PC-9 (cell line): ENCODE measurements around the gene LMO7. TPM values are rescaled to one million over a fixed set of nuclear protein-coding genes. Genes with fewer than 3 reads are reported as not detected.

ENCODE experiments used
- BruUV-seq: library from RNA; stranded (reverse); fragments of 400-500 nt; replicated peaks from 2 replicates; lab custom pipeline; 2021; lab: Mats Ljungman, UMichigan
- CTCF ChIA-PET: fragments of 300-600 bp; sonication (Branson Sonifier 250); formaldehyde crosslinking; loops from one replicate; lab custom pipeline; 2022; ENCODE audit warnings: antibody characterized with exemption; lab: Charles Lee
- POLR2A ChIA-PET: fragments of 300-600 bp; sonication (Branson Sonifier 250); formaldehyde crosslinking; loops from one replicate; lab custom pipeline; 2022; ENCODE audit warnings: antibody characterized with exemption; ENCODE audit not compliant: unreplicated experiment; lab: Charles Lee
- DNase-seq, 2 experiments: peaks; one replicate each; pipeline versions ENCODE4 v3.0.0 to v3.0.0-alpha.2; 2015 to 2022; ENCODE audit warnings: mixed read lengths in 1 of 2
- H2AFZ ChIP-seq: fragments of 200-600 bp; sonication (generic); 2 replicates; pipeline ENCODE4 v1.8.1; 2017; ENCODE audit warnings: antibody characterized with exemption
- H3F3A ChIP-seq: fragments of 200-600 bp; sonication (generic); 2 replicates; pipeline ENCODE4 v1.8.1; 2017; ENCODE audit warnings: antibody characterized with exemption, mild to moderate bottlenecking, low read depth; ENCODE audit not compliant: insufficient read depth
- H3K27ac ChIP-seq: fragments of 200-600 bp; sonication (generic); 2 replicates; pipeline ENCODE4 v1.6.1; 2016; ENCODE audit warnings: mixed run types
- H3K27me3 ChIP-seq: fragments of 200-600 bp; sonication (generic); 2 replicates; pipeline ENCODE4 v1.6.1; 2016; ENCODE audit warnings: low read depth, mixed run types; ENCODE audit not compliant: insufficient read depth
- H3K36me3 ChIP-seq: fragments of 200-600 bp; sonication (generic); 2 replicates; pipeline ENCODE4 v1.6.1; 2016; ENCODE audit warnings: low read depth, mixed run types
- H3K4me1 ChIP-seq: fragments of 200-600 bp; sonication (generic); replicated peaks from 2 replicates; pipeline ENCODE4 v1.6.1; 2016; ENCODE audit warnings: mixed run types; ENCODE audit not compliant: insufficient read depth
- H3K4me2 ChIP-seq: fragments of 200-600 bp; sonication (generic); 2 replicates; pipeline ENCODE4 v1.6.1; 2017; ENCODE audit warnings: mixed run types
- H3K4me3 ChIP-seq: fragments of 200-600 bp; sonication (generic); 2 replicates; pipeline ENCODE4 v1.6.1; 2016; ENCODE audit warnings: mixed run types
- H3K79me2 ChIP-seq: fragments of 200-600 bp; sonication (generic); 2 replicates; pipeline ENCODE4 v1.6.1; 2017; ENCODE audit warnings: low read depth, mixed run types
- H3K9me2 ChIP-seq: fragments of 200-600 bp; sonication (generic); 2 replicates; pipeline ENCODE4 v1.8.1; 2017; ENCODE audit warnings: mild to moderate bottlenecking; ENCODE audit not compliant: insufficient read depth
- H3K9me3 ChIP-seq: fragments of 200-600 bp; sonication (generic); 2 replicates; pipeline ENCODE4 v1.8.1; 2016; ENCODE audit warnings: low read depth; ENCODE audit not compliant: insufficient read depth
- H4K20me1 ChIP-seq: fragments of 200-600 bp; sonication (generic); 2 replicates; pipeline ENCODE4 v1.8.1; 2017; ENCODE audit not compliant: insufficient read depth
- EZH2 ChIP-seq: fragments of 200-600 bp; sonication (generic); IDR thresholded peaks from 2 replicates; pipeline ENCODE4 v1.8.0; 2017; ENCODE audit warnings: antibody characterized with exemption, low read depth
- intact Hi-C: fragments of 100-400 bp; cut with micrococcal nuclease; formaldehyde crosslinking; loops from one replicate; pipeline ENCODE4 v1.10.0; 2022; ENCODE audit not compliant: unreplicated experiment
- total RNA-seq: library from RNA; stranded (reverse); gene quantifications from 2 replicates; pipeline ENCODE4 v1.2.3, GENCODE V29; 2021
- TF ChIP-seq, protein P1 (sequence below): fragments of 200-600 bp; sonication (generic); conservative IDR thresholded peaks from 2 replicates; pipeline ENCODE4 v1.6.1; 2017; ENCODE audit warnings: mixed run types, antibody characterized with exemption, mild to moderate bottlenecking, moderate library complexity

The LMO7 gene
- total RNA-seq, 1 experiment from 2014 or later: 93.0 TPM

DNA sequence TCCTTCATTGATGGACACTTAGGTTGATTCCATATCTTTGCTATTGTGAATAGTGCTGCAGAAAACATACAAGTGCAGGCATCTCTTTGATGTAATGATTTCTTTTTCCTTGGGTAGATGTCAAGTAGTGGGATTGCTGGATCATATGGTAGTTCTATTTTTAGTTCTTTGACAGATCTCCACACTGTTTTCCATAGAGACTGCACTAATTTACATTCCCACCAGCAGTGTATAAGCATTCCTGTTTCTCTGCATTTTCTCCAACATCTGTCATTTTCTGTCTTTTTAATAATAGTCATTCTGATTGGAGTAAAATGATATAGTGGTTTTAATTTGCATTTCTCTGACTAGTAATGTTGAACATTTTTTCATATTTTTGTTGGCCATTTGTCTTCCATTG, 116.7 kb downstream of the LMO7 start:
- ChIA-PET POLR2A (no interaction called here), CTCF (no interaction called here)
- TF ChIP-seq, protein P1, sequence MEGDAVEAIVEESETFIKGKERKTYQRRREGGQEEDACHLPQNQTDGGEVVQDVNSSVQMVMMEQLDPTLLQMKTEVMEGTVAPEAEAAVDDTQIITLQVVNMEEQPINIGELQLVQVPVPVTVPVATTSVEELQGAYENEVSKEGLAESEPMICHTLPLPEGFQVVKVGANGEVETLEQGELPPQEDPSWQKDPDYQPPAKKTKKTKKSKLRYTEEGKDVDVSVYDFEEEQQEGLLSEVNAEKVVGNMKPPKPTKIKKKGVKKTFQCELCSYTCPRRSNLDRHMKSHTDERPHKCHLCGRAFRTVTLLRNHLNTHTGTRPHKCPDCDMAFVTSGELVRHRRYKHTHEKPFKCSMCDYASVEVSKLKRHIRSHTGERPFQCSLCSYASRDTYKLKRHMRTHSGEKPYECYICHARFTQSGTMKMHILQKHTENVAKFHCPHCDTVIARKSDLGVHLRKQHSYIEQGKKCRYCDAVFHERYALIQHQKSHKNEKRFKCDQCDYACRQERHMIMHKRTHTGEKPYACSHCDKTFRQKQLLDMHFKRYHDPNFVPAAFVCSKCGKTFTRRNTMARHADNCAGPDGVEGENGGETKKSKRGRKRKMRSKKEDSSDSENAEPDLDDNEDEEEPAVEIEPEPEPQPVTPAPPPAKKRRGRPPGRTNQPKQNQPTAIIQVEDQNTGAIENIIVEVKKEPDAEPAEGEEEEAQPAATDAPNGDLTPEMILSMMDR: no peak
- no peak for TF ChIP-seq EZH2
- Histone ChIP-seq H3K36me3 (no peaks in the 10 kb centered on the region), H2AFZ (no peak overlapping the region), H3F3A (no peaks in the 10 kb centered on the region), H3K9me3 (no peaks in the 10 kb centered on the region), H3K4me3 (no peak overlapping the region), H3K27me3 (no peaks in the 10 kb centered on the region), H3K27ac (no peak overlapping the region), H4K20me1 (no peaks in the 10 kb centered on the region), H3K9me2 (no peaks in the 10 kb centered on the region), H3K4me2 (no peak overlapping the region), H3K4me1 (no peaks in the 10 kb centered on the region), H3K79me2 (no peaks in the 10 kb centered on the region)
- DNase-seq: no peak
- BruUV-seq: no TSS peak
- intact Hi-C loops: no loop called here

DNA sequence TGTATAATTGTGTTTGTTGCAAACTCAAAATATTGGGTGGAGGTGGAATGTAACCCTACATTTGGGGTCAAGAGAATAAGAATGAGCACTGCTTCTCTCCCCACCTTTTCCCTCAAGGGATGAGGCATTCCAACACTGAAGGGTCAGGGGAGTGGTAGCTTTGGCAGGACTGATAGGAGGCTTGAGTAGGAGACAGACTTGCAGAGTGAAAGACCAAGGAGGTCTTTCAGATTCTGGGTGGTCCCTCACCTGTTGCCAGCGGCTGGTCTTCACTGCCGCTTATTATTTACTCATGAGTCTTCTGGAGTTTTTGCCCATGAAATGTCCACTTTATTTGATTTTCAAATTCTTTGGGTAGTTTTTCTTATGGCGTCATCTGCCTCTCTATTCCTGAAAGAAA, 118.8 kb downstream of the LMO7 start:
- Histone ChIP-seq H3K79me2 (no peaks in the 10 kb centered on the region), H3K9me3 (no peaks in the 10 kb centered on the region), H3K36me3 (no peaks in the 10 kb centered on the region), H3K27ac (no peak overlapping the region), H4K20me1 (no peaks in the 10 kb centered on the region), H3F3A (peaks cover 6% of the 10 kb centered on the region), H2AFZ (no peak overlapping the region), H3K4me3 (no peak overlapping the region), H3K9me2 (no peaks in the 10 kb centered on the region), H3K27me3 (no peaks in the 10 kb centered on the region), H3K4me2 (no peak overlapping the region), H3K4me1 (peaks cover 6% of the 10 kb centered on the region)
- intact Hi-C loops: no loop called here
- TF ChIP-seq EZH2: no peak
- TF ChIP-seq, protein P1: no peak
- ChIA-PET CTCF (no interaction called here), POLR2A (no interaction called here)
- no TSS peak for BruUV-seq
- DNase-seq: no peak

DNA sequence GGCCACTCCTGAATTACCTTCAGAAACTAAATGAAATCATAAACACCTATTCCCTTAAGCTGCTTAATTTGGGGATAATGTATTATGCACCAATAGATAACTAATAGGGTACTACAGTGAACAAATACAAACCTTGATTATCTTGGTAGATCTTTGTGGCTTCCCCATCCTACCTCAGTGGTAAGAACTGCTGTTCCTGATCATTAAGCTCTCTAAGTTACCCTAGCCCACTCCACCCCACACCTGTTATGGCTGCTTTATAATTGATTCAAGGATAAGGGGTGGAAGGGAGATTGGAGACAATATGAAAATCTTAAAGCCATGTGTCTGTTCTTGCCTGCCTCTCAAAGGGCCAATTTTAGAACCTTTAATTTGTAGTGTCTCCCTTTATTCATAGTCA, 121.2 kb downstream of the LMO7 start:
- no peak overlapping the region for H2AFZ ChIP-seq
- no peak for TF ChIP-seq EZH2
- TF ChIP-seq, protein P1: no peak
- no peaks in the 10 kb centered on the region for H3K9me3 ChIP-seq
- no peak for DNase-seq
- H3K4me2 ChIP-seq: no peak overlapping the region
- no TSS peak for BruUV-seq
- POLR2A ChIA-PET: no interaction called here
- H3K79me2 ChIP-seq: peaks cover 14% of the 10 kb centered on the region
- no peak overlapping the region for H3K4me3 ChIP-seq
- peaks cover 20% of the 10 kb centered on the region for H3F3A ChIP-seq
- H3K4me1 ChIP-seq: peaks cover 8% of the 10 kb centered on the region
- no peaks in the 10 kb centered on the region for H3K27me3 ChIP-seq
- CTCF ChIA-PET: no interaction called here
- no peaks in the 10 kb centered on the region for H3K36me3 ChIP-seq
- intact Hi-C loops: no loop called here
- no peaks in the 10 kb centered on the region for H3K9me2 ChIP-seq
- H4K20me1 ChIP-seq: no peaks in the 10 kb centered on the region
- H3K27ac ChIP-seq: no peak overlapping the region
